Loucy (cell line): ENCODE results near the gene ITGB5.

Experiments
- H2AFZ ChIP-seq: fragments of 200-600 bp; sonication (generic); 2 replicates; pipeline ENCODE4 v1.6.0; 2016; ENCODE audit warnings: antibody characterized with exemption, mild to moderate bottlenecking, low read length, moderate library complexity
- H3F3A ChIP-seq: fragments of 200-600 bp; 2 replicates; pipeline ENCODE4 v1.6.0; 2016; ENCODE audit warnings: antibody characterized with exemption, low read depth, mild to moderate bottlenecking
- H3K27me3 ChIP-seq: fragments of 200-600 bp; sonication (generic); 2 replicates; pipeline ENCODE4 v1.6.1; 2014; ENCODE audit warnings: low read length, mild to moderate bottlenecking; ENCODE audit not compliant: insufficient read depth, poor library complexity, severe bottlenecking
- H3K36me3 ChIP-seq: fragments of 200-600 bp; sonication (generic); 2 replicates; pipeline ENCODE4 v1.6.1; 2016; ENCODE audit warnings: low read length; ENCODE audit not compliant: insufficient read depth
- H3K4me1 ChIP-seq: fragments of 200-600 bp; sonication (generic); 2 replicates; pipeline ENCODE4 v1.5.1; 2014; ENCODE audit warnings: low read length, mild to moderate bottlenecking; ENCODE audit not compliant: insufficient read depth, poor library complexity, severe bottlenecking
- H3K4me2 ChIP-seq: fragments of 200-600 bp; sonication (generic); 2 replicates; pipeline ENCODE4 v1.6.0; 2014; ENCODE audit warnings: antibody characterized with exemption, low read length, low read depth, mild to moderate bottlenecking; ENCODE audit not compliant: poor library complexity, severe bottlenecking
- H3K4me3 ChIP-seq: fragments of 200-600 bp; sonication (generic); 2 replicates; pipeline ENCODE4 v1.5.1; 2014; ENCODE audit warnings: low read length, mild to moderate bottlenecking, mixed read lengths; ENCODE audit not compliant: poor library complexity, severe bottlenecking
- H3K79me2 ChIP-seq: fragments of 200-600 bp; sonication (generic); 2 replicates; pipeline ENCODE4 v1.6.1; 2014; ENCODE audit warnings: low read length; ENCODE audit not compliant: insufficient read depth
- H3K9ac ChIP-seq: fragments of 200-600 bp; sonication (generic); 2 replicates; pipeline ENCODE4 v1.6.0; 2014; ENCODE audit warnings: mild to moderate bottlenecking, low read depth, low read length, moderate library complexity; ENCODE audit not compliant: poor library complexity, severe bottlenecking
- H3K9me2 ChIP-seq: fragments of 200-600 bp; sonication (generic); replicated peaks from 2 replicates; pipeline ENCODE4 v1.6.1; 2016; ENCODE audit warnings: low read depth, low read length, mixed read lengths
- H3K9me3 ChIP-seq: fragments of 200-600 bp; sonication (generic); 2 replicates; pipeline ENCODE4 v1.6.1; 2014; ENCODE audit warnings: mild to moderate bottlenecking, antibody characterized with exemption, low read length, low read depth; ENCODE audit not compliant: insufficient read depth
- H4K20me1 ChIP-seq: fragments of 200-600 bp; sonication (generic); 2 replicates; pipeline ENCODE4 v1.6.0; 2014; ENCODE audit warnings: antibody characterized with exemption, low read length, mild to moderate bottlenecking; ENCODE audit not compliant: insufficient read depth, poor library complexity, severe bottlenecking
- CTCF ChIP-seq: fragments of 200-600 bp; sonication (generic); conservative IDR thresholded peaks from 2 replicates; pipeline ENCODE4 v1.5.1; 2014; ENCODE audit warnings: mild to moderate bottlenecking, antibody characterized with exemption, low read length
- EZH2phosphoT487 ChIP-seq: fragments of 200-600 bp; IDR thresholded peaks from 2 replicates; pipeline ENCODE4 v1.6.1; 2018; ENCODE audit warnings: antibody characterized with exemption, mild to moderate bottlenecking, moderate library complexity, borderline replicate concordance

ITGB5 gene

GRCh38 chr3:124821356-124821755 is 65.8 kb downstream of the ITGB5 start:
- H3K4me2 ChIP-seq, result no peak overlapping the region
- no peaks in the 10 kb centered on the region for H4K20me1 ChIP-seq
- H3K9ac ChIP-seq, result no peak overlapping the region
- H3K4me3 ChIP-seq, result no peak overlapping the region
- H3K36me3 ChIP-seq, result no peaks in the 10 kb centered on the region
- no peaks in the 10 kb centered on the region for H3F3A ChIP-seq
- no peaks in the 10 kb centered on the region for H3K4me1 ChIP-seq
- peaks cover 5% of the 10 kb centered on the region for H3K27me3 ChIP-seq
- H3K9me2 ChIP-seq, result no peaks in the 10 kb centered on the region
- no peak overlapping the region for H2AFZ ChIP-seq
- no peaks in the 10 kb centered on the region for H3K79me2 ChIP-seq
- no peak for TF ChIP-seq CTCF
- TF ChIP-seq EZH2phosphoT487, result no peak
- H3K9me3 ChIP-seq, result no peaks in the 10 kb centered on the region

DNA sequence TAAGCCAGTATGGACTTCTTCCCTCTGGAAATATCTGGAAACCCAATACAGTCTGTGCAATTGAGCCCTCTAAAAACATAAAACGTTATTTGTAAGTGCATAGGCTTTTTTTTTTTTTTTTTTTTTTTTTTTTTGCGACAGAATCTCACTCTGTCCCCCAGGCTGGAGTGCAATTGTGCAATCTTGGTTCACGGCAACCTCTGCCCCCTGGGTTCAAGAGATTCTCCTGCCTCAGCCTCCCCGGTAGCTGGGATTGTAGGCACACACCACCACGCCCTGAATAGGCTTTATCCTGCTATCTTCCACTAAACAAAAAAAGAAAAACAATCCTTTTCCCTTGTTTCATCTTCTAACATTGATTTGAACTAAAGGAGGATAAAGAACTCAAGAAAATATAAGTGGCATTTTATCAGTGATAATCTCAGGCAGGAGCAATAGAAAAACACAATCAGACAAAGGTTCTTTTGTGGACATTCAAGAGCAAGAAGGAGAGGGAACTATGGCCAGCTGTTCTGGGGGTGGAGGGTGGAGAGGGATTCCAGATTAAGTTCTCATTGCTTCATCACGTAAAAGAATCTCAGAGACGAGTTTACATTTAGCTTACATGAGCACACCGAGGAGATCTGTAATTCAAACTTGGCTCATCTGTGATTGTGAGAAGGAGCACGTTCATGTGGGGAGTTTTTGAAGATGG is 68.6 kb downstream of the ITGB5 start:
- no peak overlapping the region for H2AFZ ChIP-seq
- H3K4me2 ChIP-seq, result no peak overlapping the region

GRCh38 chr3:124817079-124817478 is 70.1 kb downstream of the ITGB5 start:
- TF ChIP-seq CTCF (no peak), EZH2phosphoT487 (no peak)
- H3K4me2 ChIP-seq, result no peak overlapping the region

More for the DNA sequence above, 68.6 kb downstream of the ITGB5 start:
- Histone ChIP-seq H3K36me3 (no peaks in the 10 kb centered on the region), H3K27me3 (peaks cover 5% of the 10 kb centered on the region), H3K79me2 (no peaks in the 10 kb centered on the region), H3K4me1 (no peaks in the 10 kb centered on the region), H3K4me3 (no peak overlapping the region), H3K9me3 (no peaks in the 10 kb centered on the region), H3K9ac (no peak overlapping the region), H3K9me2 (no peaks in the 10 kb centered on the region), H3F3A (no peaks in the 10 kb centered on the region), H4K20me1 (no peaks in the 10 kb centered on the region)
- no peak for TF ChIP-seq CTCF
- TF ChIP-seq EZH2phosphoT487, result no peak

More at GRCh38 chr3:124817079-124817478, 70.1 kb downstream of the ITGB5 start:
- no peak overlapping the region for H2AFZ ChIP-seq
- H3K27me3 ChIP-seq, result peaks cover 5% of the 10 kb centered on the region
- no peaks in the 10 kb centered on the region for H3K4me1 ChIP-seq
- H4K20me1 ChIP-seq, result no peaks in the 10 kb centered on the region
- H3F3A ChIP-seq, result no peaks in the 10 kb centered on the region
- H3K36me3 ChIP-seq, result no peaks in the 10 kb centered on the region
- H3K9ac ChIP-seq, result no peak overlapping the region
- H3K9me3 ChIP-seq, result no peaks in the 10 kb centered on the region
- H3K9me2 ChIP-seq, result no peaks in the 10 kb centered on the region
- H3K79me2 ChIP-seq, result no peaks in the 10 kb centered on the region
- H3K4me3 ChIP-seq, result no peak overlapping the region
